Tibial nerve (tissue), 4 donors: ENCODE measurements around the gene KSR2. TPM values are rescaled to one million over a fixed set of nuclear protein-coding genes. Genes with fewer than 3 reads are reported as not detected.
"Not testable (repeated sequence)": the region's sequence is repeated elsewhere in the genome, so short reads cannot be mapped to it uniquely, and the experiment has no call there.

Experiments used
- DNase-seq, 2 donors: peaks; one replicate each; pipeline ENCODE4 v3.0.0-alpha.2; 2019; ENCODE audit warnings: low spot score in 2 of 2
- H3K27ac ChIP-seq, 4 donors: fragments of 200-600 bp; sonication (generic) in 3 of 4; one replicate each; pipeline ENCODE4 v1.5.1; 2017 to 2019; ENCODE audit warnings: mild to moderate bottlenecking in 1 of 4
- H3K27me3 ChIP-seq, 2 donors: fragments of 200-600 bp; sonication (generic) in 1 of 2; one replicate each; pipeline versions ENCODE4 v1.5.1 to v1.6.0; 2017 to 2019
- H3K36me3 ChIP-seq, 3 donors: fragments of 200-600 bp; sonication (generic); one replicate each; pipeline ENCODE4 v1.5.1; 2018 to 2019
- H3K4me1 ChIP-seq, 4 donors: fragments of 200-600 bp; sonication (generic) in 3 of 4; one replicate each; pipeline ENCODE4 v1.5.1; 2017 to 2019
- H3K4me3 ChIP-seq, 4 donors: fragments of 200-600 bp; sonication (generic) in 3 of 4; one replicate each; pipeline ENCODE4 v1.5.1; 2017 to 2019; ENCODE audit warnings: mild to moderate bottlenecking in 1 of 4, moderate library complexity in 1 of 4
- H3K9me3 ChIP-seq, 4 donors: fragments of 200-600 bp; sonication (generic) in 3 of 4; one replicate each; pipeline ENCODE4 v1.5.1; 2017 to 2019
- CTCF ChIP-seq, 5 experiments: fragments of 200-600 bp in 3 of 5; fragments of 450-650 bp in 2 of 5; sonication (generic) in 3 of 5; IDR thresholded peaks; one replicate each; pipeline ENCODE4 v1.5.1; 2016 to 2019; ENCODE audit warnings: antibody characterized with exemption in 5 of 5, mild to moderate bottlenecking in 3 of 5, moderate library complexity in 2 of 5
- EP300 ChIP-seq, 2 donors: sonication (generic); formaldehyde crosslinking; IDR thresholded peaks; one replicate each; pipeline ENCODE4 v1.6.1; 2017; ENCODE audit warnings: antibody characterized with exemption in 2 of 2, mild to moderate bottlenecking in 1 of 2
- POLR2A ChIP-seq, 2 donors: fragments of 450-650 bp; IDR thresholded peaks; one replicate each; pipeline ENCODE4 v1.6.1; 2017; ENCODE audit warnings: antibody characterized with exemption in 2 of 2, mild to moderate bottlenecking in 2 of 2, moderate library complexity in 2 of 2
- WGBS, 2 donors: methylation state at CpG; one replicate each; pipeline ENCODE4 v1.1.5; 2018; 5-methylcytosine and 5-hydroxymethylcytosine counted together
- total RNA-seq, 4 donors: library from RNA; depleted of rRNA; stranded (reverse); fragments of >200 nt; gene quantifications; one replicate each; pipeline ENCODE4 v1.1.0, GENCODE V29; 2016

Gene KSR2
- total RNA-seq, 4 donors from 2014 or later: under 0.01 TPM; not detected in 3

DNA sequence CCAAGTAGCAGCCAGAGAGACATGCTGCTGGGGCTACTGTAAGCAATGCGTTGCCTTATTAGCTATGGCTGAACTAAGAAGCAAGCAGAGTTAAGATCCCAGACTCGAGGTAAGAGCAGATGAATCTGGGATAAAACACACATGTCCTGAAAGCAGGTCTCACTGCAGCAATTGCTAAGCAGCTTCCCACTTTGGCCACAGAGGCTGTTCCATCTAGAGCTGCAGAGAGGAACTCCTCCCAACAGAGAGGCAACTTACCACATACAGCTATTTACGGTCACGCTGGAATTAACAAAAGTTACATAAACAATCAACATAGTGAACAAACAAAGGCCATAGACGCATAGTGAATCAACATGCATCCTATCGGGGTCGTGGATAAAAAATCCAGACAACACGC, 90.2 kb downstream of the KSR2 start:
- WGBS, 2 donors: 23 to 28% methylated on average over 8 of the region's 8 CpGs
- no peak overlapping the region for H3K27ac ChIP-seq
- no peak for TF ChIP-seq EP300 (IDR thresholded peaks at IDR 0.05)
- no peak for TF ChIP-seq POLR2A (IDR thresholded peaks at IDR 0.05)
- TF ChIP-seq CTCF (IDR thresholded peaks at IDR 0.05): no peak
- no peak overlapping the region for H3K4me3 ChIP-seq
- DNase-seq: no peak
- no peaks in the 10 kb centered on the region for H3K4me1 ChIP-seq
- H3K27me3 ChIP-seq: peaks cover 0 to 33% of the 10 kb centered on the region in 2 donors
- peaks cover 0 to 7% (median 0%) of the 10 kb centered on the region in 4 donors for H3K9me3 ChIP-seq
- no peaks in the 10 kb centered on the region for H3K36me3 ChIP-seq

GRCh38 chr12:117876436-117876816, 92.4 kb downstream of the KSR2 start:
- TF ChIP-seq CTCF (IDR thresholded peaks at IDR 0.05) (no peak), EP300 (IDR thresholded peaks at IDR 0.05) (no peak), POLR2A (IDR thresholded peaks at IDR 0.05) (no peak)
- Histone ChIP-seq H3K27ac (no peak overlapping the region), H3K4me3 (no peak overlapping the region), H3K27me3 (peaks cover 0 to 33% of the 10 kb centered on the region in 2 donors), H3K4me1 (peaks cover 0 to 4% (median 0%) of the 10 kb centered on the region in 4 donors), H3K9me3 (peaks cover 0 to 7% (median 0%) of the 10 kb centered on the region in 4 donors), H3K36me3 (no peaks in the 10 kb centered on the region)
- 55 to 66% methylated on average over 3 of the region's 3 CpGs for WGBS, 2 donors
- no peak for DNase-seq

GRCh38 chr12:117875744-117876435, 92.9 kb downstream of the KSR2 start:
- Histone ChIP-seq H3K9me3 (peaks cover 0 to 7% (median 0%) of the 10 kb centered on the region in 4 donors), H3K27me3 (peaks cover 0 to 33% of the 10 kb centered on the region in 2 donors), H3K4me3 (no peak overlapping the region), H3K4me1 (peaks cover 0 to 4% (median 0%) of the 10 kb centered on the region in 4 donors), H3K27ac (no peak overlapping the region), H3K36me3 (no peaks in the 10 kb centered on the region)
- TF ChIP-seq POLR2A (IDR thresholded peaks at IDR 0.05) (no peak), CTCF (IDR thresholded peaks at IDR 0.05) (no peak), EP300 (IDR thresholded peaks at IDR 0.05) (no peak)
- no peak for DNase-seq
- 17 to 19% methylated on average over 26 to 29 of the region's 29 CpGs for WGBS, 2 donors

- H3K27ac ChIP-seq: no peak overlapping the region
- no peak overlapping the region for H3K4me3 ChIP-seq
- peak; percentile 34 to 66 for DNase-seq
- no peak for TF ChIP-seq EP300 (IDR thresholded peaks at IDR 0.05)
- no peak for TF ChIP-seq POLR2A (IDR thresholded peaks at IDR 0.05)
- TF ChIP-seq CTCF (IDR thresholded peaks at IDR 0.05): peak; percentile 75 to 91 (median 78)
- H3K27me3 ChIP-seq: peaks cover 0 to 33% of the 10 kb centered on the region in 2 donors
- peaks cover 0 to 4% (median 0%) of the 10 kb centered on the region in 4 donors for H3K4me1 ChIP-seq
- 26 to 27% methylated on average over 19 of the region's 19 CpGs for WGBS, 2 donors
- H3K36me3 ChIP-seq: no peaks in the 10 kb centered on the region
- H3K9me3 ChIP-seq: peaks cover 0 to 7% (median 0%) of the 10 kb centered on the region in 4 donors
Measured at GRCh38 chr12:117874842-117875434, 93.9 kb downstream of the KSR2 start.

DNA sequence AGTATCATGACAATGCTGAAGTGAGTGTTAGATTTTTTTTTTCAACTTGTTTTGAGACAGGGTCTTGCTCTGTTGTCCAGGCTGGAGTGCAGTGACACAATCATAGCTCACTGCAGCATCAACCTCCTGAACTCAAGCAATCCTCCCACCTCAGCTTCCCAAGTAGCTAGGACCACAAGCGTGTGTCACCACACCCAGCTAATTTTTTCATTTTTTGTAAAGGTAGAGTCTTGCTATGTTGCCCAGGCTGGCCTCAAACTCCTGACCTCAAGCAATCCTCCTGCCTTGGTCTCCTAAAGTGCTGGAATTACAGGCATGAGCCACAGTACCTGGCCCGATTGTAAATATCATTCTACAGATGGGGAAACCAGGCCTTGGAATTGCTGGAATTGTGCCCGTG, 94.6 kb downstream of the KSR2 start:
- H3K4me1 ChIP-seq, DNase-seq, H3K9me3 ChIP-seq, H3K4me3 ChIP-seq, H3K27ac ChIP-seq, H3K36me3 ChIP-seq: not testable (repeated sequence)
- 76 to 87% methylated on average over 3 of the region's 3 CpGs for WGBS, 2 donors
- peaks cover 0 to 33% of the 10 kb centered on the region in 2 donors for H3K27me3 ChIP-seq
